AG04449 (cell line): Measurements from ENCODE around the gene CILP.

Experiments used
- CTCF ChIA-PET: fragments of 350-600 bp; formaldehyde crosslinking; extraction: SDS; loops from one replicate; lab custom pipeline; 2021; ENCODE audit warnings: antibody characterized with exemption; lab: Yijun Ruan, JAX
- POLR2A ChIA-PET: fragments of 400-600, 350-600 bp; formaldehyde crosslinking; extraction: SDS; loops from one replicate; lab custom pipeline; 2020; ENCODE audit warnings: antibody characterized with exemption, inconsistent platforms; lab: Yijun Ruan, JAX
- DNase-seq: peaks from one replicate; pipeline ENCODE4 v3.0.0-alpha.2; 2010; ENCODE audit warnings: low read depth, low spot score
- H3K4me3 ChIP-seq: 2 replicates; pipeline ENCODE4 v1.5.1; 2011; ENCODE audit warnings: low read depth, mild to moderate bottlenecking, control low read depth, low read length
- CTCF ChIP-seq: IDR thresholded peaks from one replicate; pipeline ENCODE4 v1.5.1; 2011; ENCODE audit warnings: mild to moderate bottlenecking, moderate library complexity, low read length, control low read depth, inconsistent platforms; ENCODE audit not compliant: insufficient read depth; ENCODE audit errors: missing control alignments

Gene CILP

DNA sequence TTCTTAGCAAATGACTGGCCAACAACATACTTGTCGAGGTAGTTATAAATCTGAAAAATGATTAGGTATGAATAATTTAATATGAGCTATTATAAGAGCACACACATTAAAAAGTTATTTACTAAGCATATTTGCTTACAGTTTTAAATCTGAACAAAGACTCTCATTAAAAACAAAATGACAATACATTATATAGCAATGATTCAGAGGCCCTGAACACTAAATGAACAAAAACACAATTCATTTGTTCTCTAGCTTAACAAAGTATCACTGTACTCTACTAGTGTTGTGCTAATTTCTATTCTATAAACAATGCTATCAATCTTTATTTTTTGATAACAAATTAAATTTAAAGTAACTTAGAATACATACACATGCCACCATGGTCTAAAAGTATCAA lies 47.1 kb downstream of the CILP start:
- no peak overlapping the region for H3K4me3 ChIP-seq
- no peak for TF ChIP-seq CTCF
- DNase-seq: no peak
- CTCF ChIA-PET: interaction anchor here (0.6 to 1.2 kb wide), 3 partner anchors 19 to 354 kb away, joined by 3 to 4 read pairs (median 3); no protein-coding TSS in a partner anchor
- POLR2A ChIA-PET: no interaction called here

DNA sequence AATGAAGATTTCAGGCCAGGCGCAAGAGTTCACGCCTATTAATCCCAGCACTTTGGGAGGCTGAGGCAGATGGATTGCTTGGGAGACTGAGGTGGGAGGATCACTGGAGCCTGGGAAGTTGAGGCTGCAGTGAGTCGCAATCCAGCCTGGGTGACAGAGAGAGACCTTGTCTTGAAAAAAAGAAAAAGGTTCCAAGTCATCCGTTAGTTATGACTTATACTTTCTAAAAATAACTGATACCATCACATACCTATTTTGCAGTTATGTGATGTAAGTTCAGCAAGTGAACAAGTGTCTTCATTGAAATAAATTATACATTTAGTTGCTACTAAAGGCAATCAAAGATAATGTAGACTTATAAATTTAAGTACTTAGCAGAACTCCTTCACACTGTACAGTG lies 48.2 kb downstream of the CILP start:
- TF ChIP-seq CTCF: no peak
- ChIA-PET CTCF (interaction anchor here (0.8 to 2.0 kb wide), 3 partner anchors 10 to 108 kb away, joined by 4 to 7 read pairs (median 4); no protein-coding TSS in a partner anchor), POLR2A (no interaction called here)
- H3K4me3 ChIP-seq: no peak overlapping the region
- DNase-seq: no peak

DNA sequence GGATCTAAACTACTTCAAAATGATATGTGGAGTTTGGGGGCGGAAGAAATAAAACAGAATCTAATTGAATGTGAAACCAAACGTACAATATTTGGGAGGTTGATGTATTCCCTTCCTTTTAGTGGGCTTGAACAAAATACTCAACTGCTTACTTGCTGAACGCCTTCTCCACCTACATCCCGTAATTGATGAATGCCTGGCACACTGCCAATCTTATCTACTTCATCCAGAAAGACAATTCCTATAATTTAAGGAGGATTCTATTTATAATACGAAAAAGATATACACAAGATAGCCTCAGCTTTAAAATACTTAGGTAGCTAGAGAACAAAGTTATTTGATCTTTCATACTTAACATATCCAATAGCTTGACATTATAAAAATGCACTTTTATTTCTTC lies 54.6 kb downstream of the CILP start:
- DNase-seq: no peak
- CTCF ChIA-PET: no interaction called here
- TF ChIP-seq CTCF: no peak
- POLR2A ChIA-PET: no interaction called here
- no peak overlapping the region for H3K4me3 ChIP-seq

GRCh38 chr15:65154720-65155119 lies 56.6 kb downstream of the CILP start:
- ChIA-PET CTCF (no interaction called here), POLR2A (no interaction called here)
- no peak for DNase-seq
- no peak overlapping the region for H3K4me3 ChIP-seq
- TF ChIP-seq CTCF: no peak

DNA sequence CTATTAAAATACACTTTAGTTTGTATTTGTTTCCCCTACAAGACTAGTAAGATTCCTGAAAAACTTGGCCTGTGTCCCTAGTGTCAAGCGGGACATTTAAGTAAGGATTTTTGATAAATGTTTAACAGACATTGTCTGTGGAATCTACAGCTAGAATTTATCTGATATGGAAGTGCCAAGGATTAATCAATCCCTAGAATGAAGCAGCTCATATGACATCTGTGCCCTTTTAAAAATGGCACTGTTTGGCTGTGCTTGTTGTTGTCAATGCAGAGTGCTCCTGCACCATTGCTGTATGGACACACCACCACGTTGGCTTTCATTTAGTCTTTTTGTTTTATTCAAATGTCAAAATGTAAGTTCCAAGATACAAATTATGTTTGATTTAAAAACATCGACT lies 63.4 kb downstream of the CILP start:
- no peak for TF ChIP-seq CTCF
- CTCF ChIA-PET: interaction anchor here (0.9 kb wide), 1 partner anchor 18 kb away, joined by 3 read pairs; no protein-coding TSS in a partner anchor
- no peak for DNase-seq
- no peak overlapping the region for H3K4me3 ChIP-seq
- POLR2A ChIA-PET: no interaction called here

DNA sequence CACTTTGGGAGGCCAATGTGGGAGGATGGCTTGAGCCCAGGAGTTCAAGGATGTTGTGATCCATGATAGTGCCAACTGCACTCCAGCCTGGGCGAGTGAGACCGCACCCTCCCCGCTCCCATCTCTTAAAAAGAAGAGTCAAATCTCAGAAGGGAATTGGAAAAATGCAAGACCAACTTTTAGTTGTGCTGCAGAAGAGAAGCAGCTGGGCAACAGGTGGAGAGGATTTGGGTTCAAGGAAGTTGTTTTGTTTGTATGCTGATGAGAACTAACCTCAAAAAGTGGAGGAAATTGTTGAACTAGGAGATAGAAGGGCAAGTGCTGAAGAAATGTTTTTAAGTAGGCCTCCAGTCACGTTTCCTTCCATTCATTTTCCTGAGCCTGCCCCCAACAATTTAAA lies 64.8 kb downstream of the CILP start:
- ChIA-PET POLR2A (no interaction called here), CTCF (no interaction called here)
- TF ChIP-seq CTCF: no peak
- DNase-seq: no peak
- H3K4me3 ChIP-seq: no peak overlapping the region
